GM19455 (cell line): ENCODE measurements around the gene TMEM244.
"Not testable (repeated sequence)": the region's sequence is repeated elsewhere in the genome, so short reads cannot be mapped to it uniquely, and the experiment has no call there.

Experiments
- ATAC-seq: cut with Tn5 transposase; IDR thresholded peaks from one replicate; pipeline ENCODE4 v1.9.1; 2021; ENCODE audit not compliant: unreplicated experiment

Gene TMEM244

GRCh38 chr6:129867403-129867802 lies 6.3 kb upstream of the TMEM244 start:
- ATAC-seq = no peak

- no peak for ATAC-seq
Measured at GRCh38 chr6:129866688-129867087, 5.6 kb upstream of the TMEM244 start.

GRCh38 chr6:129866256-129866655 lies 5.1 kb upstream of the TMEM244 start:
- ATAC-seq = no peak

GRCh38 chr6:129865013-129865412 lies 3.9 kb upstream of the TMEM244 start:
- no peak for ATAC-seq

- ATAC-seq = no peak
Measured at GRCh38 chr6:129863664-129864063, 2.5 kb upstream of the TMEM244 start.

GRCh38 chr6:129859524-129859923 lies 1.6 kb downstream of the TMEM244 start:
- ATAC-seq = no peak

- ATAC-seq = no peak
Measured at GRCh38 chr6:129857838-129858237, 3.3 kb downstream of the TMEM244 start.

GRCh38 chr6:129853996-129854711 lies 7.0 kb downstream of the TMEM244 start:
- no peak for ATAC-seq

- no peak for ATAC-seq
Measured at GRCh38 chr6:129852257-129852858, 8.8 kb downstream of the TMEM244 start.

- no peak for ATAC-seq
Measured at GRCh38 chr6:129849456-129849855, 11.7 kb downstream of the TMEM244 start.

- ATAC-seq = no peak
Measured at GRCh38 chr6:129846761-129847160, 14.4 kb downstream of the TMEM244 start.

- ATAC-seq = no peak
Measured at GRCh38 chr6:129845696-129846095, 15.4 kb downstream of the TMEM244 start.

- no peak for ATAC-seq
Measured at GRCh38 chr6:129844118-129844891, 16.8 kb downstream of the TMEM244 start.

- ATAC-seq = no peak
Measured at GRCh38 chr6:129843573-129843972, 17.5 kb downstream of the TMEM244 start.

- ATAC-seq = no peak
Measured at GRCh38 chr6:129842881-129843409, 18.2 kb downstream of the TMEM244 start.

- ATAC-seq = no peak
Measured at GRCh38 chr6:129842137-129842536, 19.0 kb downstream of the TMEM244 start.

GRCh38 chr6:129839562-129839961 lies 21.6 kb downstream of the TMEM244 start:
- ATAC-seq = not testable (repeated sequence)

GRCh38 chr6:129835691-129836090 lies 25.4 kb downstream of the TMEM244 start:
- no peak for ATAC-seq

GRCh38 chr6:129832299-129832698 lies 28.8 kb downstream of the TMEM244 start:
- ATAC-seq = no peak

GRCh38 chr6:129828229-129828628 lies 32.9 kb downstream of the TMEM244 start:
- ATAC-seq = no peak

GRCh38 chr6:129818251-129818650 lies 42.9 kb downstream of the TMEM244 start:
- no peak for ATAC-seq

- ATAC-seq = no peak
Measured at GRCh38 chr6:129817821-129818220, 43.3 kb downstream of the TMEM244 start.
